H1 (cell line): ENCODE results near the gene SLC5A11. TPM values are rescaled to one million over a fixed set of nuclear protein-coding genes. Genes with fewer than 3 reads are reported as not detected.

Experiments used
- CTCF ChIA-PET: fragments of 300-600 bp; sonication (Branson Sonifier 250); formaldehyde crosslinking; loops from one replicate; lab custom pipeline; 2021; ENCODE audit not compliant: partially characterized antibody; lab: Charles Lee
- POLR2A ChIA-PET: fragments of 300-600 bp; sonication (Branson Sonifier 250); formaldehyde crosslinking; loops from one replicate; lab custom pipeline; 2021; ENCODE audit warnings: inconsistent platforms; ENCODE audit not compliant: partially characterized antibody; lab: Charles Lee
- DNase-seq, 2 experiments: peaks; one replicate each; pipeline versions ENCODE4 v3.0.0 to v3.0.0-alpha.2; 2010 to 2022; ENCODE audit warnings: low spot score in 2 of 2, low read depth in 1 of 2, mixed read lengths in 1 of 2
- FAIRE-seq: peaks from 2 replicates; lab custom pipeline; 2011; peaks lifted over from hg19 to GRCh38; lab: Jason Lieb, UNC
- H2AFZ ChIP-seq: 2 replicates; pipeline ENCODE4 v1.8.1; 2012; ENCODE audit warnings: low read length, inconsistent platforms
- H2AK5ac ChIP-seq: 2 replicates; pipeline ENCODE4 v1.6.1; 2013; ENCODE audit warnings: low read depth, low read length
- H2BK120ac ChIP-seq: replicated peaks from 2 replicates; pipeline ENCODE3; 2013; ENCODE audit warnings: low read depth, low read length, inconsistent platforms
- H2BK12ac ChIP-seq: 2 replicates; pipeline ENCODE4 v1.6.1; 2013; ENCODE audit warnings: low read depth, low read length
- H2BK15ac ChIP-seq: 2 replicates; pipeline ENCODE4 v1.6.1; 2013; ENCODE audit warnings: low read length
- H2BK20ac ChIP-seq: 2 replicates; pipeline ENCODE4 v1.6.1; 2013; ENCODE audit warnings: low read length
- H2BK5ac ChIP-seq: 2 replicates; pipeline ENCODE4 v1.6.1; 2013; ENCODE audit warnings: low read depth, low read length
- H3K14ac ChIP-seq: 2 replicates; pipeline ENCODE4 v1.6.1; 2013; ENCODE audit warnings: inconsistent platforms; ENCODE audit not compliant: insufficient read length
- H3K18ac ChIP-seq: 2 replicates; pipeline ENCODE4 v1.6.1; 2013; ENCODE audit warnings: low read length; ENCODE audit errors: extremely low read depth
- H3K23ac ChIP-seq: 2 replicates; pipeline ENCODE4 v1.6.1; 2013; ENCODE audit warnings: inconsistent platforms; ENCODE audit not compliant: insufficient read length
- H3K23me2 ChIP-seq: 2 replicates; pipeline ENCODE4 v1.6.1; 2013; ENCODE audit warnings: low read depth, low read length
- H3K27ac ChIP-seq: 2 replicates; pipeline ENCODE4 v1.6.1; 2011; ENCODE audit warnings: low read depth, low read length, inconsistent platforms
- H3K27me3 ChIP-seq, 4 experiments: replicated peaks in 1 of 4; 1 replicate in 1 of 4; 2 replicates in 3 of 4; pipeline versions ENCODE4 v1.6.1 to v1.8.1; 2011 to 2013; ENCODE audit warnings: low read length in 3 of 4, mild to moderate bottlenecking in 3 of 4, inconsistent platforms in 2 of 4, mixed read lengths in 2 of 4, moderate library complexity in 1 of 4; ENCODE audit not compliant: control insufficient read depth in 3 of 4, insufficient read depth in 3 of 4; ENCODE audit errors: extremely low read depth in 1 of 4
- H3K36me3 ChIP-seq, 4 experiments: 2 replicates each; pipeline versions ENCODE4 v1.6.1 to v1.8.1; 2011 to 2013; ENCODE audit warnings: mild to moderate bottlenecking in 4 of 4, low read length in 3 of 4, moderate library complexity in 2 of 4, control low read depth in 1 of 4, inconsistent platforms in 1 of 4; ENCODE audit not compliant: insufficient read depth in 4 of 4, control insufficient read depth in 2 of 4
- H3K4ac ChIP-seq: replicated peaks from 2 replicates; pipeline ENCODE3; 2013; ENCODE audit warnings: low read length, low read depth, mixed read lengths, inconsistent platforms; ENCODE audit not compliant: insufficient read length
- H3K4me1 ChIP-seq, 4 experiments: replicated peaks in 1 of 4; 1 replicate in 1 of 4; 2 replicates in 3 of 4; pipeline versions ENCODE4 v1.6.1 to v1.8.1; 2011 to 2013; ENCODE audit warnings: low read length in 3 of 4, inconsistent platforms in 2 of 4, mixed read lengths in 1 of 4; ENCODE audit not compliant: insufficient read depth in 4 of 4, control insufficient read depth in 3 of 4
- H3K4me2 ChIP-seq, 2 experiments: 2 replicates each; pipeline versions ENCODE4 v1.6.1 to v1.8.1; 2011 to 2013; ENCODE audit warnings: low read depth in 2 of 2, low read length in 2 of 2, control low read depth in 1 of 2, inconsistent platforms in 1 of 2, mild to moderate bottlenecking in 1 of 2; ENCODE audit not compliant: insufficient read depth in 1 of 2
- H3K4me3 ChIP-seq, 4 experiments: fragments of 200-600, 300-600 bp in 1 of 4; sonication (generic), shearing (Covaris generic), sonication (Bioruptor Twin) in 1 of 4; 2 replicates each; pipeline versions ENCODE4 v1.5.1 to v1.8.1; 2011 to 2016; ENCODE audit warnings: low read length in 4 of 4, low read depth in 3 of 4, control low read depth in 2 of 4, inconsistent platforms in 2 of 4, mild to moderate bottlenecking in 2 of 4, mixed read lengths in 1 of 4, moderate library complexity in 1 of 4; ENCODE audit not compliant: insufficient read depth in 2 of 4; ENCODE audit errors: extremely low read depth in 1 of 4
- H3K56ac ChIP-seq: replicated peaks from 2 replicates; pipeline ENCODE3; 2013; ENCODE audit warnings: low read depth, mild to moderate bottlenecking, mixed read lengths, low read length, inconsistent platforms; ENCODE audit not compliant: insufficient read length
- H3K79me1 ChIP-seq: 2 replicates; pipeline ENCODE4 v1.6.1; 2013; ENCODE audit warnings: low read depth, low read length, control low read depth
- H3K79me2 ChIP-seq, 2 experiments: 2 replicates each; pipeline versions ENCODE4 v1.6.1 to v1.8.1; 2012 to 2013; ENCODE audit warnings: low read length in 2 of 2, mild to moderate bottlenecking in 2 of 2, inconsistent platforms in 1 of 2; ENCODE audit not compliant: insufficient read depth in 2 of 2, control insufficient read depth in 1 of 2
- H3K9ac ChIP-seq, 4 experiments: replicated peaks in 1 of 4; 1 replicate in 1 of 4; 2 replicates in 3 of 4; pipeline versions ENCODE4 v1.6.1 to v1.8.1; 2011 to 2013; ENCODE audit warnings: low read depth in 3 of 4, low read length in 3 of 4, control low read depth in 2 of 4, mild to moderate bottlenecking in 2 of 4, moderate library complexity in 2 of 4, inconsistent platforms in 1 of 4; ENCODE audit errors: extremely low read depth in 1 of 4
- H3K9me3 ChIP-seq, 2 experiments: 2 replicates each; pipeline versions ENCODE4 v1.6.1 to v1.8.1; 2012 to 2013; ENCODE audit warnings: mild to moderate bottlenecking in 2 of 2, moderate library complexity in 2 of 2, control low read depth in 1 of 2, inconsistent platforms in 1 of 2, low read depth in 1 of 2, low read length in 1 of 2, mixed read lengths in 1 of 2; ENCODE audit not compliant: insufficient read depth in 2 of 2
- H4K20me1 ChIP-seq, 2 experiments: replicated peaks in 1 of 2; 2 replicates each; pipeline versions ENCODE3 to v1.8.1; 2011 to 2013; ENCODE audit warnings: inconsistent platforms in 2 of 2, low read length in 2 of 2, mild to moderate bottlenecking in 1 of 2; ENCODE audit not compliant: insufficient read depth in 2 of 2, control insufficient read depth in 1 of 2
- H4K5ac ChIP-seq: 2 replicates; pipeline ENCODE4 v1.6.1; 2013; ENCODE audit warnings: low read length, low read depth, mixed read lengths, inconsistent platforms; ENCODE audit not compliant: insufficient read length
- H4K8ac ChIP-seq: 2 replicates; pipeline ENCODE4 v1.8.0; 2013; ENCODE audit warnings: mild to moderate bottlenecking, moderate library complexity, low read length, inconsistent platforms; ENCODE audit not compliant: insufficient read depth; ENCODE audit errors: extremely low read depth
- H4K91ac ChIP-seq: replicated peaks from 2 replicates; pipeline ENCODE3; 2013; ENCODE audit warnings: low read length, mixed read lengths, inconsistent platforms; ENCODE audit not compliant: insufficient read length
- EGR1 ChIP-seq: IDR thresholded peaks from 2 replicates; pipeline ENCODE4 v1.6.1; 2011; ENCODE audit warnings: low read depth, low read length, borderline replicate concordance
- KDM5A ChIP-seq: fragments of 200-600 bp; IDR thresholded peaks from 2 replicates; pipeline ENCODE4 v1.7.1; 2012; ENCODE audit warnings: mild to moderate bottlenecking, low read length, inconsistent platforms, mixed read lengths
- POLR2A ChIP-seq, 2 experiments: IDR thresholded peaks; 1 replicate in 1 of 2; 2 replicates in 1 of 2; pipeline ENCODE4 v1.6.1; 2011; ENCODE audit warnings: low read depth in 2 of 2, low read length in 2 of 2, mild to moderate bottlenecking in 2 of 2; ENCODE audit errors: control extremely low read depth in 1 of 2
- SP1 ChIP-seq: IDR thresholded peaks from 2 replicates; pipeline ENCODE4 v1.6.1; 2011; ENCODE audit warnings: low read depth, low read length
- SP2 ChIP-seq: IDR thresholded peaks from 2 replicates; pipeline ENCODE4 v1.6.1; 2012; ENCODE audit warnings: mild to moderate bottlenecking, low read length, inconsistent platforms
- WGBS, 2 experiments: shearing (Covaris generic) in 1 of 2; methylation state at CpG; one replicate each; pipeline versions ENCODE4 v1.1.6 to v1.1.7; 2013 to 2015; ENCODE audit warnings: low lambda C conversion rate in 2 of 2, mixed read lengths in 2 of 2, inconsistent platforms in 1 of 2, low coverage in 1 of 2, missing lambda C conversion rate in 1 of 2; ENCODE audit not compliant: insufficient replicate concordance in 2 of 2, insufficient coverage in 1 of 2, insufficient read length in 1 of 2; ENCODE audit errors: extremely low coverage in 1 of 2, missing lambda C conversion rate in 1 of 2; 5-methylcytosine and 5-hydroxymethylcytosine counted together
- polyA plus RNA-seq, 7 experiments: library from polyadenylated mRNA; depleted of rRNA in 3 of 7; stranded (reverse) in 5 of 7; unstranded in 2 of 7; fragments of >200 nt in 5 of 7; fragments of 200-250 nt in 2 of 7; gene quantifications; 1 replicate in 5 of 7; 2 replicates in 1 of 7; 4 replicates in 1 of 7; pipeline versions ENCODE4 v1.2.1 to v1.2.3, GENCODE V29; 2011 to 2013; ENCODE audit warnings: missing spikeins in 2 of 7, mixed read lengths in 2 of 7
- total RNA-seq: library from RNA; stranded (reverse); fragmentation: NEBNext Ultra II Directional; extraction: Animal tissue kit (Norgen Biotek cat#: 25700); gene quantifications from 2 replicates; pipeline ENCODE4 v1.2.1, GENCODE V29; 2021
- TF ChIP-seq, protein P1 (sequence below): IDR thresholded peaks from 2 replicates; pipeline ENCODE4 v1.6.1; 2011; ENCODE audit warnings: low read length, improper control_type of control experiment
- TF ChIP-seq, protein P2 (sequence below): IDR thresholded peaks from 2 replicates; pipeline ENCODE4 v1.6.1; 2012; ENCODE audit warnings: inconsistent platforms
- TF ChIP-seq, protein P3 (sequence below): IDR thresholded peaks from 2 replicates; pipeline ENCODE4 v1.6.1; 2012; ENCODE audit warnings: inconsistent platforms
- TF ChIP-seq, protein P4 (sequence below): IDR thresholded peaks from 2 replicates; pipeline ENCODE4 v1.6.1; 2012; ENCODE audit warnings: low read length, inconsistent platforms

SLC5A11 gene
- total and polyA plus RNA-seq, 2 of the 8 experiments (the other 6 are each of a cell fraction or from before 2014, with no cell fraction given), result 0.26 to 0.59 TPM

DNA sequence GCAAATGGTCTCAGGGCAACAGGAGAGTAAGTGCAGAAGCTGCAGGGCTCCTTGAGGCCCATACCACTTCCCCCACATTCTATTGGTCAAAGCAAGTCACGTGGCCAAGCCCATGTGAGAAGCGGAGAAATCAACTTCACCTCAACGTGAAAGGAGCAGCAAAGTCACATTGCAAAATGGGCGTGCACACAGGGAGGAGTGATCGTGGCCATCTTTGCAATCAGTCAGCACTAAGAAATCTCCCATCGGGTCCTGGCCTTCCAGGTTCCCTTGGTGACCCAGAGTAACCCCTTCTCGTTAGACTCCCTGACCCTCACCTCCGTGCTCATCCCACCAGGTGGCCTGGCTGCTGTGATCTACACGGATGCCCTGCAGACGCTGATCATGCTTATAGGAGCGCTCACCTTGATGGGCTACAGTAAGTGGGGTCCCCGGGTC lies 38.0 kb downstream of the SLC5A11 start:
- Histone ChIP-seq H3K4me1 (no peaks in the 10 kb centered on the region; a peak in 1 of 7 replicates), H3K9ac (no peak overlapping the region), H2AFZ (peak overlapping the region; percentile 79), H3K23me2 (no peaks in the 10 kb centered on the region), H4K91ac (no peak overlapping the region), H2BK15ac (no peak overlapping the region), H3K27me3 (peaks cover 0 to 1% (median 0%) of the 10 kb centered on the region in 4 experiments; a peak in 1 of 7 replicates), H2BK120ac (no peak overlapping the region), H3K27ac (no peak overlapping the region), H3K14ac (no peak overlapping the region), H3K36me3 (no peaks in the 10 kb centered on the region), H3K79me1 (no peaks in the 10 kb centered on the region; the same call in 1 of the 2 replicates), H4K20me1 (no peaks in the 10 kb centered on the region), H3K4ac (no peak overlapping the region), H3K79me2 (no peaks in the 10 kb centered on the region), H2BK12ac (no peak overlapping the region), H3K56ac (no peak overlapping the region), H3K23ac (no peak overlapping the region), H2BK20ac (no peak overlapping the region), H2BK5ac (no peak overlapping the region), H4K8ac (no peak overlapping the region), H3K18ac (no peak overlapping the region), H3K4me2 (no peak overlapping the region), H3K9me3 (no peaks in the 10 kb centered on the region), H3K4me3 (no peak overlapping the region), H2AK5ac (no peak overlapping the region), H4K5ac (no peak overlapping the region)
- DNase-seq, result peak in 1 of 2 experiments; percentile 47
- no peak for FAIRE-seq
- ChIA-PET CTCF (interaction anchor here (1.8 kb wide), 1 partner anchor 10 kb away, joined by 5 read pairs; no protein-coding TSS in a partner anchor), POLR2A (no interaction called here)
- TF ChIP-seq, protein P1, sequence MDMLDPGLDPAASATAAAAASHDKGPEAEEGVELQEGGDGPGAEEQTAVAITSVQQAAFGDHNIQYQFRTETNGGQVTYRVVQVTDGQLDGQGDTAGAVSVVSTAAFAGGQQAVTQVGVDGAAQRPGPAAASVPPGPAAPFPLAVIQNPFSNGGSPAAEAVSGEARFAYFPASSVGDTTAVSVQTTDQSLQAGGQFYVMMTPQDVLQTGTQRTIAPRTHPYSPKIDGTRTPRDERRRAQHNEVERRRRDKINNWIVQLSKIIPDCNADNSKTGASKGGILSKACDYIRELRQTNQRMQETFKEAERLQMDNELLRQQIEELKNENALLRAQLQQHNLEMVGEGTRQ, result peak; percentile 73
- no peak for TF ChIP-seq SP1
- TF ChIP-seq, protein P2, sequence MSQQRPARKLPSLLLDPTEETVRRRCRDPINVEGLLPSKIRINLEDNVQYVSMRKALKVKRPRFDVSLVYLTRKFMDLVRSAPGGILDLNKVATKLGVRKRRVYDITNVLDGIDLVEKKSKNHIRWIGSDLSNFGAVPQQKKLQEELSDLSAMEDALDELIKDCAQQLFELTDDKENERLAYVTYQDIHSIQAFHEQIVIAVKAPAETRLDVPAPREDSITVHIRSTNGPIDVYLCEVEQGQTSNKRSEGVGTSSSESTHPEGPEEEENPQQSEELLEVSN, result peak; percentile 29; the same call in 1 of the 2 replicates
- TF ChIP-seq, protein P3, sequence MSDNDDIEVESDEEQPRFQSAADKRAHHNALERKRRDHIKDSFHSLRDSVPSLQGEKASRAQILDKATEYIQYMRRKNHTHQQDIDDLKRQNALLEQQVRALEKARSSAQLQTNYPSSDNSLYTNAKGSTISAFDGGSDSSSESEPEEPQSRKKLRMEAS, result peak; percentile 54; the same call in 1 of the 2 replicates
- no peak for TF ChIP-seq EGR1
- no peak for TF ChIP-seq KDM5A
- no peak for TF ChIP-seq POLR2A (IDR thresholded peaks at IDR 0.05; ENCODE audit: control extremely low read depth in 1 of 2, low read depth in 2 of 2, low read length in 2 of 2)
- TF ChIP-seq SP2, result no peak
- TF ChIP-seq, protein P4, sequence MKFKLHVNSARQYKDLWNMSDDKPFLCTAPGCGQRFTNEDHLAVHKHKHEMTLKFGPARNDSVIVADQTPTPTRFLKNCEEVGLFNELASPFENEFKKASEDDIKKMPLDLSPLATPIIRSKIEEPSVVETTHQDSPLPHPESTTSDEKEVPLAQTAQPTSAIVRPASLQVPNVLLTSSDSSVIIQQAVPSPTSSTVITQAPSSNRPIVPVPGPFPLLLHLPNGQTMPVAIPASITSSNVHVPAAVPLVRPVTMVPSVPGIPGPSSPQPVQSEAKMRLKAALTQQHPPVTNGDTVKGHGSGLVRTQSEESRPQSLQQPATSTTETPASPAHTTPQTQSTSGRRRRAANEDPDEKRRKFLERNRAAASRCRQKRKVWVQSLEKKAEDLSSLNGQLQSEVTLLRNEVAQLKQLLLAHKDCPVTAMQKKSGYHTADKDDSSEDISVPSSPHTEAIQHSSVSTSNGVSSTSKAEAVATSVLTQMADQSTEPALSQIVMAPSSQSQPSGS, result no peak
- WGBS, 2 experiments, result 83% methylated on average over 12 of the region's 12 CpGs; no CpG with 5 or more reads in 1 of the 2 experiments
